HG03025 (cell line): Measurements from ENCODE around the gene DLK1.

Experiments used
- ATAC-seq: cut with Tn5 transposase; IDR thresholded peaks from one replicate; pipeline ENCODE4 v1.9.1; 2021; ENCODE audit warnings: mild to moderate bottlenecking, moderate library complexity; ENCODE audit not compliant: unreplicated experiment, low FRiP score

DLK1 gene

GRCh38 chr14:100786576-100787219, 60.0 kb downstream of the DLK1 start:
- ATAC-seq = no peak

- no peak for ATAC-seq
Observed at GRCh38 chr14:100787659-100788058, 61.0 kb downstream of the DLK1 start.
